Hematopoietic multipotent progenitor cell treated with erythropoietin and hydrocortisone succinate and interleukin-3 and kit ligand, for 4 days (in vitro differentiated cells): Measurements from ENCODE around the gene ZFP1.

ENCODE experiments used
- DNase-seq: peaks from one replicate; pipeline ENCODE4 v3.0.0-alpha.2; 2015

The ZFP1 gene

GRCh38 chr16:75113541-75114121, 34.7 kb upstream of the ZFP1 start:
- DNase-seq, result no peak

DNA sequence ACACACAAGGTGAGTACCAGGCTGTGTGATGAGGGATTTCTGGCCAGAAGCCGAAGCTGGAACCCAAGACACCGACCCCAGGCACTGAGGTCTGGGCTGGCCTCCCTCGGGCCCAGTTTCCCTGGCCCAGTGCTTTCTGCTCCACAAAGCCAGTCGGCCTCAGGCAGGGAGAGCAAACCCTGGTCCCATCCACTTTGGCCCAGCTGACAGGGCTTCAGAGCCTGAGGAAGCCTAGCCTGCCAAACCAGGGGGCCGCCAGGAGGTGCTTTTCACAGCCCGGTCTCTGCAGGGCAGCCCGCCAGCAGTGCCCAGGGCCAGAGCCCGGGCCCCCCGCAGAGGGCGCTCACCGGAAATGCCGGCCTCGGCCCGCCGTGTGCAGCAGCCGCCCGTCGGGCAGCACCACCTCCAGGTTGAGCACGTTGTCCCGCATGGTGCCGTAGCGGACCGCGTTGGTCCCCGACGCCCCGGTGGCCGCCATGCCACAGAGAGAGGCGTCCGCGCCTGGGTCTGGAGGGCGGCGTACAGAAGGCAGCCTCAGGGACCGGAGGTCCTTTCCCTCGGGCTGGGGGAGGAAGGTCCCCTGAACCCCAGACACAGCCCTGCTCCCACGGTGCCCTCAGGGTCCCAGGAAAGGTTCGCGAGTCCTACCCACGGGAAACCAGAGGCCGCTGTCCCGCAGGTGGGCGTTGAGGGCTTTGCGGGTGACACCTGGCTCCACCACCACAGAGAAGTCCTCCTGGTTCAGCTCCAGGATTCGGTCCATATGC, 34.0 kb upstream of the ZFP1 start:
- DNase-seq, result no peak

GRCh38 chr16:75114946-75115825, 33.1 kb upstream of the ZFP1 start:
- DNase-seq, result no peak

GRCh38 chr16:75116081-75116910, 32.0 kb upstream of the ZFP1 start, which contains the start of gene LDHD:
TSS of gene LDHD (minus strand) at chr16:75116780. CDS start at chr16:75116720, 60 bp downstream.
- peak; percentile 82 for DNase-seq

DNA sequence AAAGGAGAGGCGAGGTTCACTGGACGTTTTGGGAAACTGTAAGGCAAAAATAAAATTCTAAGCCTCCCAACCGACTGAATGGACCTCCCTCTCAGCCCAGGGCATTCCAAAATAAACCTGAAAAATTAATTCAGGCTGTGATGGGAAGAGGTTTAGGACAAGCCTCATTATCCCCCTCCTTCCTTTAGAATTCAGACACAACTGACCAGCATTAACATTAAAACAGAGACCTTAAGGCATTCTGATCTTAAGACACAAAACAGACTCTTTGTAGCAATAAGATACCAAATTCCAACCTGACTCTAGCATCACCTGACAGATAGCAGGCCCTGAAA, 31.4 kb upstream of the ZFP1 start:
- no peak for DNase-seq

DNA sequence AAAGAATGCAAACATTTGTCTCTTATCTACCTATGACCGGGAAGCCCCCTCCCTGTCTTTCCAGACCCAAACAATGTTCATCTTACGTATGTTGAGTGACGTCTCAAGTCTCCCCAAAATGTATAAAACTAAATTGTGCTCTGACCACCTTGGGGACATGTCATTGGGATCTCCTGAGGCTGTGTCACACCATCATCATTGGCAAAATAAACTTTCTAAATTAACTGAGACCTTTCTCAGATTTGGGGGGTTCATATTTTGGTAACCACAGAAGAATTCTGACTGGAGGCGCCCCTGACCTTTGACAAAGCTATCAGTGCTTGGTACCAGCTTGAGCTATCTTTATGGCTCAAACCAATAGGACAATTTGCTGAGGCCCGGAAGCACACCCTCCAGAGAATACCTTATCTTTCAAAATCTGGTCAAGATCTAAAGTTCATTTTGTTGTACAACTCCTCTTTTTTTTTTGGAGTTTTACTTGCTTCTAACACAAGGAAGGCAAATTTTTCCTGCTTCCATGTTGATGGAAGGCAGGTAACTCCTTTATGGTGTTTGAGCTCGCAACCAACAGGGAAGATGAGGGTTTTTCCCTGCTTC, 29.3 kb upstream of the ZFP1 start:
- no peak for DNase-seq

DNA sequence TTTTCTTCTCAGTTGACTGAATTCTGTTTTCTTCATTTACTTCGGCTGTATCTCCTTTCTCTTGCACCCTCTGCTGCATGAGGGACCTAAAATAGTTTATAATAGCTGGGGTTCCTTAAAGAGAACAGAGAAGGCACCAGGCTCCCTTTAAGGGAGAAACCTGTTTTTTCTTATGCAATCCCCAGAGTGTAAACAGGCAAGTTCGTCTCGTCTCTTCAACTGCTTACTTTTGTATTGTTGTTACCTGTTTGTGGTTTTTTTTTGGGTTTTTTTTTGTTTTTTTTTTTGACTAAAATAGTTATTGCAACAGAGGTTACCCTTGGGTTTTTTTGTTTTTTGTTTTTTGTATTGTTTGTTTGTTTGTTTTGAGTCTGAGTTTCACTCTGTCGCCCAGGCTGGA, 28.1 kb upstream of the ZFP1 start:
- no peak for DNase-seq

GRCh38 chr16:75121949-75122568, 26.3 kb upstream of the ZFP1 start:
- no peak for DNase-seq

- no peak for DNase-seq
Observed at GRCh38 chr16:75122609-75123008, 25.7 kb upstream of the ZFP1 start.

GRCh38 chr16:75127713-75128415, 20.5 kb upstream of the ZFP1 start:
- DNase-seq, result no peak

DNA sequence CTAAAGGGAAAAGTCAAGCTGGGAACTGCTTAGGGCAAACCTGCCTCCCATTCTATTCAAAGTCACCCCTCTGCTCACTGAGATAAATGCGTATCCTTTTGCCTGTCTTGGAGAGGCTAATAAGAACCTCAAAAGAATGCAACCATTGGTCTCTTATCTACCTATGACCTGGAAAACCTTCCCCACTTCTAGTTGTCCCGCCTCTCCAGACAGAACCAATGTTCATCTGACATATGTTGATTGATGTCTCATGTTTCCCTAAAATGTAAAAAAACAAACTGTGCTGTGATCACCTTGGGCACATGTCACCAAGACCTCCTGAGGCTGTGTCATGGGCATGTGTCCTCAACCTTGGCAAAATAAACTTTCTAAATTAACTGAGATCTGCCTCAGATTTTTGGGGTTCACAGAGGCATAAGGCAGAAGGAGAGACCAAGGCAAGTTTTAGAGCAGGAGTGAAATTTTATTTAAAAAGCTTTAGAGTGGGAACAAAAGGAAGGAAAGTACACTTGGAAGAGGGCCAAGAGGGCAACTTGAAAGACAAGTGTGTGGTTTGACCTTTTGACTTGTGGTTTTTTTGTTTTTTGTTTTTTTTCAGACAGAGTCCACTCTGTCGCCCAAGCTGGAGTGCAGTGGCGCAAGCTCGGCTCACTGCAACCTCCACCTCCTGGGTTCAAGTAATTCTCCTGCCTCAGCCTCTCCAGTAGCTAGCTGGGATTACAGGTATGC, 18.7 kb upstream of the ZFP1 start:
- peak; percentile 64 for DNase-seq

- DNase-seq, result no peak
Observed at GRCh38 chr16:75130150-75130771, 18.1 kb upstream of the ZFP1 start.

GRCh38 chr16:75131081-75131480, 17.2 kb upstream of the ZFP1 start:
- no peak for DNase-seq

GRCh38 chr16:75138233-75138632, 10.1 kb upstream of the ZFP1 start:
- DNase-seq, result no peak

DNA sequence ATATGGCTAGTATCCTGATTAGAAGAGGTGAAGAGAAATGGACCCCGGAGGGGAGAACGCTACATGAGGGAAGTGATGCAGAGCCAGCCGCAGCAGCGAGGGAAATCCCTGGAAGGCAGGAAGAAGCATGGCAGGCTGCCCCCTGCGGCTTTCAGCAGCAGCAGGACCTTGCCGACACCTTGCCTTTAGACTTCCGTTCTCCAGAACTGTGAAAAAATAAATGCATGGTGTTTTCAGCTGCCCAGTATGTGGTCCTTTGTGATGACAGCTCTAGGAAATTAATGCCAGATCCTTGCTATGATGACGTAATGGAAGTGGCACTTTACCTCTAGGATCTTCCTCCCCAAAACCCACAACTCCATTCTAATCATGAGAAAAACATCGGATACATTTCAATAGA, 9.7 kb upstream of the ZFP1 start:
- DNase-seq, result peak; percentile 47

DNA sequence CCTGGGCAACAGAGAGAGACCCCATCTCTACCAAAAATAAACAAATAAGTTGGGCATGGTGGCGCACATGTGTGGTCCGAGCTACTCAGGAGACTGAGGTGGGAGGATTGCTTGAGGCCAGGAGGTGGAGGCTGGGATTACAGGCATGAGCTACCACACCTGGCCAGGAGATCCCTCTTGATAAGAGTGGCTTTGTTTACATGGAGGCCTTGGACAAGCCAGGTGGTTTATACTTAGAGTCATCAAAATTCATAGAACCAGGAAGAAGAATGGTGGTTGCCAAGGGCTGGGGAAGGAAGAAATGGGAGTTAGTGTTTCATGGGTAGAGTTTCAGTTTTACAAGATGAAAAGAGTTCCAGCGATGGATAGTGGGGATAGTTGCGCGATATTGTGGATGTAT, 8.8 kb upstream of the ZFP1 start:
- no peak for DNase-seq

DNA sequence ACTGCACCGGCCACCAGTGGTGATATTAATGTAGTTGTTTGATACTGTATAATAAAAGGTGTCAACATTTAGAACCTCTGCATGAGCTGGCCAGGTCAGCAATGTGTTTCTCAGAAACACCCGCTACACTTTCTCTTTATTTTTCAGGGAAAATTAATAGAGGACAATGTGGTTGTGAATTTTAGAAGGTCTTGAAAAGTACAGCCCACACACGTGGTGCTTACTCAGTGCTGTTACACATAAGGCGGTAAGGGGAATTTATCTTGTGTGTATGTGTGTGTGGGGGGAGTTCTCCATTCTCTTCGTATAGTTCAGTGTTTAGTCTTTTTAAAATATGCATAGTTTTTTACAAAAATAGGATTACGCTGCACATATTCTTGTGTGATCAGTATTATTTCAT, 4.4 kb upstream of the ZFP1 start:
- DNase-seq, result no peak

DNA sequence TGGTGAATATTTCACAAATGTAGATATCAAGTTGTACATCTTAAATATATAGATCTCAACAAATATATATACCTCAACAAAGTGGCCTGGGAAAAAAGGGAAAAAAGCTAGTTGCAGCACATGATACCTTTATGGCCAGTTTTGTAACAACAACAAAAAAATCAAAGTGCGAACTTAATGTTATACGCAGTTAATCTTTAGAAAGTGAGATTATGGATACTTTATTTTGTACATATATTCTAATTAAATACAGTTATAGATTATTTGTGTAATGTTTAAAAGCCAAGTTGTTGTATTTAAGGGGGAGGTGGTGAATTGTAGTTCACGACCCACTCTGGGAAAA, 385 bp upstream of the ZFP1 start:
- DNase-seq, result no peak

DNA sequence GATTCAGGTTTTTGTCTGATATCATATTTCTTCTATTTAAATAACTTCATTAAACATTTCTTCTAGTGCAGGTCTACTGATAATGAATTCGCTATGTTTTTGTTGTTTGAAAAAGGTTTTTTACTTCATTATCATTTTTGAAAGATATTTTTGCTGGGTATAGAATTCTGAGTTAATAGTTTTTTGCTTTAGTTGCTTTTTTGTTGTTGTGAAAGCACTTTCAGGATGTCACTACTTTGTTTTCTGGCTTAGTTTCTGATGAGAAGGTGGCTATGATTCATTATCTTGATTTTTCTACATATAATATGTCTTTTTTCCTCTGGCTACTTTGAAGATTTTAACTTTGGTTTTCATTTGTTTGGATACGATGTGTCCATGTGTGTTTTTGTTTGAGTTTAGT, 3.5 kb downstream of the ZFP1 start:
- no peak for DNase-seq

DNA sequence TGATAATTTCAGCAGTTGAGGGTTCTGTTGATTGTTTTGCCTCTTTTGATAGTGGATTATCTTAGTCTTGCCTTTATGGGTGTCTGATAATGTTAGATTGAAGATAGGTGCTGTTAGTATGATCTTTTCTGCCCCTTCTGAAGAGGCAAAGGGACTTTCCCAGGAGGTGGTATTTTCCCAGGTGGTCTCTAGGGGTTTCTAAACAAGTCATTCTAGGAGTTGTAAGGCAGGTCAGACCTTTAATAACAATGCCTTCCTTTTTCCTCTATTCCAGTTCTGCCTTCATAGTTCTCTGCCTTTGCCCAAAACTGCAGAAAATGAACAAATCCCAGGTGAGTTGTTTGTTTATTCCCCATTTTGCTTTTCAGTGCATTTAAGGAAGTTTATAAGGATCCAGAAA, 4.3 kb downstream of the ZFP1 start:
- no peak for DNase-seq
